Pons (tissue), 1 donor: ENCODE results near the gene TSPAN9.

Experiments used
- DNase-seq: peaks from one replicate; pipeline ENCODE4 v3.0.0-alpha.2; 2016; ENCODE audit warnings: low spot score

TSPAN9 gene

DNA sequence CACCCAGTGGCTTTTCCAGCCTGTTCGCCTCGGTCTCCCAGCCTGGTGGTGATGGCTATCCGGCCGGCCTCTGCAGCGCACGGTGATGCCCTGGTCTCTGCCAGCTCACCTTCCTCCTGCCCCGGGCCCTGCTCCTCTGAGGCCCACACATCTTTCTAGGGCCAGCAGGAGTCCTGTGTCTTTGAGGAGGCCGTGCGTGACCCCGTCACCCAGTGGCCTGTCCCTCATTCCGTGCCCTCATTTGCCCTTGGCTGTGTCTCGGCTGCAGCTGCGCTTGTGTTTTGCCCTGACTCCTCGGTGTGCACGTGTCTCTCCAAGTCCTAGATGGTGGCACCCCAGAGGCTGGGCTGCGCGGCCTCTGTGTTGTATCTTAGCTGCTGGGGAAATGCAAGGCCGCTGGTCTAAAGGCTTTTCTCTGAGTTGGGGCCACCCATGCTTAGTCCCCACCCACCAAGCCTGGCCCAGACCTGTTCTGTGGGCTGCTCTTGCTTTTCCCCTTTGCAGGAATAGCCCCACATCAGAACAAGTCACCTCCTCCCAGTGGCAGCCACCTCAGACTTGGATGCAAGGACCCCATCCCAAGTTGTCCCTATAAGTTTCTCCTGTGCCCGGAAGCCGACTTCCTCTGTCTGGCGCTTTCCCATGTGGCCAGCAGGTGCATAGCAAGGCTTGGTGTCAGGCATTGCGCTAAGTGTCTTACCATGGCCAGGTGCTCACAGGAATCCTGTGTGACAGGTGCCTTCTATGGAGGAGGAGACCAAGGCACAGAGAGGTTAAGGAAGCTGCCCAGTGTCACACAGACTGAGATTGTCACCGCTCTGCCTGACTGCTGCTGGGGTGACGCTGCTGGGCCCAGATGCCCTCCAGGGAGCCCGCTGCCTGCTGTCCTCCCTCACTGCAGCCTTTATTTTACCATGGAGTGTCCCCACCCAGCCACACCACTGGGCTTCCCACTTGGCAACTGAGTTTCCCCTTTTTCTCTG, 64.5 kb downstream of the TSPAN9 start:
- no peak for DNase-seq

DNA sequence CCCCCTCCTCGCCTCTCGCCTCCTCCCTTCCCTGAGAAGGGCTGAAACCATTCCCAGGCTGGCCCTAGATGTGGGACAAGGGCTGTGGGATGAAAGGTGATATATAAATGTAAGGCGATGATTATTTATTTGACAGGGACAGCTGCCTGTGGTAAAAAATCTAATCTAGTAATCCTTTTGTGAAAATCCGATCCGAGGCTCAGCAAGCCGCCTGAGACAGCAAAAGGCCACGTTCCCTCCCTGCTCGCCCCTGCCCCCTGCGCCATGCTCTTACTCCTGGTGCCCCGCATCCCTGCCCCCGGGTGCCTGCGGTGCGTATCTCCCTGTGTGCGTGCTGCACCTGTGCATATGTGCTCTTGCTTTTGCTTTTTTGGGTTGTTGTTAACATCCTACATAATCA, 65.2 kb downstream of the TSPAN9 start:
- no peak for DNase-seq

- no peak for DNase-seq
Observed at GRCh38 chr12:3144495-3144894, 67.3 kb downstream of the TSPAN9 start.

GRCh38 chr12:3145033-3145432, 67.9 kb downstream of the TSPAN9 start:
- no peak for DNase-seq

GRCh38 chr12:3145546-3146310, 68.5 kb downstream of the TSPAN9 start:
- no peak for DNase-seq

DNA sequence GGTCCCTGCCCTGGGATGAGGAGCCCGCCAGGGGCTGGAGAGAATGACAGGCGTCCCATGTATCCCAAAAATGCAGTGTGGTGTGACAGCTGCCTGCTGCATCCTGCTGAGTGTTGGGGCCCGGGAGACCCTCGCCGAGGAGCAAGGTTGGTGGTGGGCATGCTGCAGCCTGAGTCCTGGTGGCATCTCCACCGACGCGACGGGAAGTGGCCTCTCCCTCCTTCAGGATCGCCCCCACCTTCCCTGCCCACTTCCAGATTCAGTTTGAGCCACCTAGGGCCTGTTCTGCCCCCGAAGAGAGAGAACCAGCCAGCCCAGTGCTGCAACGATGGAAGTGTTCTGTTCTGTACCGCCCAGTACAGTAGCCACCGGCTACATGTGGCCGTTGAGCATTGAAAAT, 70.1 kb downstream of the TSPAN9 start:
- no peak for DNase-seq

- no peak for DNase-seq
Observed at GRCh38 chr12:3148366-3149000, 71.3 kb downstream of the TSPAN9 start.

GRCh38 chr12:3149515-3150307, 72.5 kb downstream of the TSPAN9 start:
- no peak for DNase-seq

GRCh38 chr12:3150308-3150670, 73.1 kb downstream of the TSPAN9 start:
- no peak for DNase-seq

DNA sequence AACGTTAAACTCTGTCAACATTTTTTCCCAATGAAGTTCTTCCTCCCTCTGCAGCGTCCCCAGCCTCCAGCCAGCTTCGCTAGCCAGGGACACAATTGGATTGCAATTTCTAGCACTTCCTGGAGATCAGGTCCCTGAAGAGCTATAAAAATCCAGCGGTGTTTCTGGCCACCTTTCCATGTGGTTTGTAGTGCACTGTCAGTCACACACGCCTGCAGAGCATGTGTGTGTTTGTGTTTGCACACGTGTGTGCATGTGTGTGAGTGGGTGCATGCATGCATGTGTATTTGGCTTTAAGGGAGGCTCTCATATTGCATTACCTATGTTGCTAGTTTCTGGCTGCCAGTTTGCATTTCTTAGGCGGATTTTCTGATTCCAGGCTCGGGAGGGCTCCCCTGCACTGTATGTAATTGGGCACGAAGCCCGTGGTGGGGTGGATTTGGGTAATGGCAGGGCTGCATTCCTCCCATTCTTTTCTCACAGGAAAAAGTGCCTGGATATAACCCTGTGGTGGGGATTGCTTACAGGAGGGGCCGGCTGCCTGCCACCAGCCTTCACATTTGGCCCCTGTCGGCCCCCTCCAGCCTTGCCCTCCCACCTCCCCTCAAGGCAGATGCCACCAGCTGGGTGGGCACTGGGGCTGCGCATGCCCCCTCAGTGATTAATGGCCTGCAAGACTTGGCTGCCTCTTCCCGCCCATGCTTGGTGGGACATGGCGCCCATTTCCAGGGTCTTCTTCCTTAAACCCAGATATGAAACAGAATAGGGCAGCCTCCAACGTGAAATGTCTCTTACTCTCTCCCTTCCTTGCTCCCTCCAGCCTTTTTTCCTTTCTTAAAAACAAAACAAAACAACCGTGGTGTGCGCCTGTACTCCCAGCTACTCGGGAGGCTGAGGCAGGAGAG, 74.0 kb downstream of the TSPAN9 start:
- DNase-seq = no peak

- no peak for DNase-seq
Observed at GRCh38 chr12:3152011-3152511, 74.9 kb downstream of the TSPAN9 start.

- DNase-seq = no peak
Observed at GRCh38 chr12:3152892-3153291, 75.7 kb downstream of the TSPAN9 start.

GRCh38 chr12:3154006-3154405, 76.8 kb downstream of the TSPAN9 start:
- no peak for DNase-seq

DNA sequence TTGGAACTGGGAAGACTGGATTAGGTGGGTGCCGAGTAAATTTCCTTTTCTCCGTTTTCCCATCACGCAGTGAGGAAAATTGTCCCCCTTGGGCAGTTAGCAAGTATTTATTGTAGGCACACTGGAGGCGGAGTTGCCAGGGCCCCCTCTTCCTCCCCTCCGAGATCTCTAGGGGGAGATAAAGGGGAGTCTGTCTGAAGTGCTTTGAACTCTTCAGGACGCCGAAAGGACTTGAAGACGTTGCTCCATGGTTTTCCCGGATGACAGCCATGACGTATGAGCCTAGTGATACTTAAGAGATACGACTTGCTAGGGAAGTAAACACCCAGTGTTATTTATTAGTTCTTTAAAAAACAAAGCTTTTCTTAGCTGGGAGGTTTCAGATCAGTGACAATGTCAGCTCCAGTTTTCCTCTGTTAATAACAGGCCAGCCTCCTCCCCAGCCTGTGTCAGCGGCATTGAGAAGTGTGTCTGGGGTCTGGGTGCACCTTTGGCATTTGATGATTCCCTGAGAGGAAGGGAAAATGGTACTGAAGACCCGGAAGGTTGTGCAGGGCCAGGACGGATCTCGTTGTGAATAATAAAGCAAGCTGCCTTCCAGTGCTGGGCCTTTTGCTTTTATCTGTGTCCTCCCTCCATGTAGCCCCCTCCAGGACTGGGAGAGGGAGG, 78.7 kb downstream of the TSPAN9 start:
- DNase-seq = no peak

- DNase-seq = no peak
Observed at GRCh38 chr12:3157581-3158323, 80.6 kb downstream of the TSPAN9 start.

GRCh38 chr12:3158851-3159465, 81.8 kb downstream of the TSPAN9 start:
- no peak for DNase-seq

GRCh38 chr12:3160081-3160480, 82.9 kb downstream of the TSPAN9 start:
- DNase-seq = no peak

- DNase-seq = no peak
Observed at GRCh38 chr12:3161861-3162260, 84.7 kb downstream of the TSPAN9 start.
